Dermis microvascular lymphatic vessel endothelial cell (primary cell): ENCODE results near the gene ZSWIM9. TPM values are rescaled to one million over a fixed set of nuclear protein-coding genes. Genes with fewer than 3 reads are reported as not detected.

Experiments used
- DNase-seq, 2 donors: peaks; one replicate each; pipeline versions ENCODE4 v3.0.0 to v3.0.0-alpha.2; 2010; ENCODE audit warnings: low read depth in 2 of 2
- total RNA-seq: library from RNA; depleted of rRNA; stranded (reverse); fragments of >200 nt; gene quantifications from 2 replicates; pipeline ENCODE4 v1.2.1, GENCODE V29; 2014

Gene ZSWIM9
- 2.2 and 3.3 TPM in 2 replicates for total RNA-seq

DNA sequence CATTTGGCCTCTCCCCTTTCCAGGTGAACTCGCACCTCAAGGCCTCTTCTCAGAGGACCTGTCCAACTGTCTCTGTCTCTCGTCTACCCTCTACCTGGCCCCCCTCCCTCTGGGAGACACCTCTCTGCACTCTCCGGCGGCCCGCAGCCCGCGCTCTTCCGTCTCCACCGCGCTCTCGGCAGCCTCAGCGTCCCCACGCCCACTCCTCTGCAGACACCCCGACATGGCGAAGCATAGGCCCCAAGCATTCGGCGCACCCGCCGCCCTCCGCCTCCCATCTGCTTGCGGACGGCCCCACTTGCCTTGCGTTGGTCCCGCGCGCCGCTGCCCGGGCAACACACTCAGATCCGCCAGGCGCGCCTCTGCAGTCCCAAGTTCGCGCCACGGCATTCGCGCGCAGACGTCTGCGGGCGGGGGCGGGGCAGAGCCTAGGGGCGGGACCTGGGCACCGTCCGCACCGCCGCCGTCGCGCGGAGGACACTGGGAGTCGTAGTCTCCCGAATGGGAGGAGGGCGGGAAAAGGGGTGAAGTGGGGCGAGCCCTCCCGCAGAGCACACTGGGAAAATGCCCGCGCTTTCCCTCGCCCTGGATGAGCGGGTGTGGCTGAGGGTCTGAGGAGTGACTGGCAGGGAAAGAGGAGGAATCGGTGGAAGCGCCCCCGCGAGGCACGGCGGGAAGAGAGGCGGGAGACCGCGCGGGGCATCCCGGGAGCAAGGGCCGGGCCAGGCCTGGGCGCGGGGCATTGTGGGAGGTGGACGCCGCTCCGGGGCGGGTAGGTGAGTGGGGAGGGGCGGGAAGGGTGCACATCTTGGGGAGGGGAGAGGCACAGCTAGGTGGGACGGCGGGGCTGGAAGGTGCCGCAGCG is at the start of gene ZSWIM9, which contains the start of gene LIG1:
Gene ZSWIM9, plus strand, starts transcription at position 742 of the 865 bp plus-strand sequence. CDS start 1,123 bp downstream, outside the sequence.
Gene LIG1, minus strand, starts transcription at position 406 of the 865 bp plus-strand sequence. CDS start 4,778 bp downstream, outside the sequence.
- peak; percentile 77 to 94 for DNase-seq

DNA sequence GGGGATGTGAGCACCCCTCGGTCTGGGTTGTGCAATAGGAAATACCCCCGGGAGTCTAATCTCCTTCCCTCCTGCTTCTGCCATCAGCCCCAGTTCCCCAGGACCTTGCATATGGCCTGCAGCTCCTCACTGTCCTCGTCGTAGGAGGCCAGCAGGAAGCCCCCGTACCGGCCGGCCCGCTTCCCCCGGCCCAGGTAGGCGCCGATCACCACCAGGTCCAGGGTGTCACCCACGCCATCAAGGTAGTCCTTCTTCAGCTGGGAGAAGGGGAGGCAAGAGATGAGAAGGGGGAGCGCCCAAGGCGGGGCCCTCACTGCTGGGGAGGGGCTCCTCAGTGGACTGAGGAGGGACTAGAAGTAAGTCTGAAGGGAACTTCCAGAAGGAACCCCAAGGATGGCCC is 49.4 kb upstream of the ZSWIM9 start:
- no peak for DNase-seq

GRCh38 chr19:48121909-48122371 is 48.5 kb upstream of the ZSWIM9 start:
- DNase-seq = peak; percentile 99 to 100

GRCh38 chr19:48122421-48122820 is 48.1 kb upstream of the ZSWIM9 start:
- DNase-seq = no peak

DNA sequence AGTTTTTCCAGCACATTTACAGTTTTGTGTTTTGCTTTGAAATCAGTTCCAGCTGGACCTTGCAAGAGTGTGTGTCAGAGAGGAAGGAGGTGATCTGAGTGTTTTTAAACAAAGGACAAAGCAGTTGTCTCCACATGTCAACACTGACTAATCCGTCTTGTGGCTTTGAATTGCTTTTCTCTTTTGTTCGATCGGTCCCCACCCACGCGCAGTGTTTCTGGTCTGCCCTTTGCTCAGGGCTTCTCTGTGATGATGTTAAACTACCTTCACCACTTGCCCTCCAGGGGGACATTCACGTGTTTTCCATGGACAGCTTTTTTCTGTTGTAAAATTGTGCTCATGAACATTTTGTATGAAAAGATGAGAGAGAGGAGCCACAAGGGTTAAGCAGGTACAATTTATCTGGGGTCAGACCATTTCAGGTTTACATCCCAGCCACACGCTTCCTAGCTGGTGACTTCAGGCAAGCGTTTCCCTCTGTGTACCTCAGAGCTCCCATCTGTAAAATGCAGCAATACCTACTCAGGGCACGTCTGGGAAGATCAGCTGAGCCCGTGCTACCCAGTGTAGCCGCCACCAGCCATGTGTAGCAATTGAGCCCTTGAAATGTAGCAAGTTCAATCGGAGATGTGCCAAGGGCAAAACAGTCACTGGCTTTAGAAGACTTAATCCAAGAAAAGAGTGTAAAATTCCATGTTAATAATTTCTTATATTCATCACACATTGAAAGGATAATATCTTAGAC is 46.4 kb upstream of the ZSWIM9 start:
- DNase-seq = peak; percentile 64 to 98

DNA sequence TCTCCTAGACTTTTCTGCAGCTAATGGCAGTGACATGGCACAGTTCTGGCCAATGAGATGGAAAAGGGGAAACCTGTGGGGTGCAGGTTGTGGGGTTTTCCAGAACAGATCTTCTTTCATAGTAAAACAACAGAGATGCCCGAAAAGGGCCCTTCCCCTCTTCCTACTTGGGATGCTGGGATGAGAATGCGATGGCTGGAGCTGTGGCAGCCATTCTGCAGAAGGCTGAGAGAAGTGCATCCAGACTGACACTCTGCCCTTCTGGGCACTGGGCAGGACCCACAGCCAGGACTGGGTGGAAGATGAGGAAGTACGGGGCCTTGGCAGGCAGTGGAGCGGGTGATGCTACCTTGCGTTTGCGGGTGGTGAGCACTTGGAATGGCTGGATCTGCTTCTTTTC is 42.9 kb upstream of the ZSWIM9 start:
- DNase-seq = no peak

- DNase-seq = no peak
These were observed 37.4 kb upstream of the ZSWIM9 start for GRCh38 chr19:48133094-48133493.

DNA sequence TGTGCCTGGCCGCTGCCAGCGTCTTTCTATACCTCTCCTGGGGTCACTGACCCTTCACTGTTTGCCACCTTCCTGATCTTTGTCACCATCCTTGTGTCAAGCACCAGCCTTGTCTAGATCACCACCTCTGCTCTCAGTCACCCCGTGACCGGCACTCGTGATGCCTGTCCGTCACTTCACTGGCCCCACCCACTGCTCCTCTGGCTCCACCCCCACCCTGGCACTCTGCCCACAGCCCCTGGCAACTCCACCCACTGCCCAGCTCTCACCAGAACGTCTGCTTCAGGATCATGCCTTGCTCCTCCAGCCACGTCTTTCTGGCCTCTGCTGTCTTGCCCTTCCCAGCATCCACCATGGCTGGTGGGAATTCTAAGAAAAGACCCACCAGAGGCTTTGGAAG is 35.1 kb upstream of the ZSWIM9 start:
- DNase-seq = no peak

GRCh38 chr19:48136547-48136946 is 33.9 kb upstream of the ZSWIM9 start:
- no peak for DNase-seq

GRCh38 chr19:48137411-48137810 is 33.1 kb upstream of the ZSWIM9 start:
- DNase-seq = no peak

GRCh38 chr19:48139053-48139452 is 31.4 kb upstream of the ZSWIM9 start:
- no peak for DNase-seq

DNA sequence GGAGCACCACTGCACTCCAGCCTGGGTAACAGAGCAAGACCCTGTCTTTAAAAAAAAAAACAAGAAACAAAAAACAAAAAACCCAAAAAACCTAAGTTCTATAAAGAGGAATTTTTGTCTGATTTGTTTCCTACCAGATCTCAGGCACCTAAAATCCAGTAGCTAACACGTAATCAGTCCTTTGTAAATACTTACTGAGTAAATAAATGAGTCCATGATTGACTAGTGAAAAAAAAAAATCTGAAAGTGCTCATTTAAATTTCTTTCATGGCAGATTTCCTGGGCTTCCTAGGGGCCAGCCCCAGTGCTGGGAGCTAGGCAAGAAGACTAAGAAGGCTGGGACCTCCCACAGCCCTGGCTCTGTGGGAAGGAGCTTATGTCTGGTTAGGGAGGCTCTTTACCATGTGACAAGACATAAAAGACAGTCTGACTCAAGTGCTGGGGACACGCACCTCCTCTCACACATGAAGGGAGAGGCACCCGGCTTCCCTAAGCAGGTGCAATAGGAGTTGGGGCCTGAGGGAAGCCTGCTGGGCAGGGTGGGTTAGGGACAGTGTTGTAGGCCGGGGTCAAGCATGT is 22.8 kb upstream of the ZSWIM9 start:
- DNase-seq = no peak

DNA sequence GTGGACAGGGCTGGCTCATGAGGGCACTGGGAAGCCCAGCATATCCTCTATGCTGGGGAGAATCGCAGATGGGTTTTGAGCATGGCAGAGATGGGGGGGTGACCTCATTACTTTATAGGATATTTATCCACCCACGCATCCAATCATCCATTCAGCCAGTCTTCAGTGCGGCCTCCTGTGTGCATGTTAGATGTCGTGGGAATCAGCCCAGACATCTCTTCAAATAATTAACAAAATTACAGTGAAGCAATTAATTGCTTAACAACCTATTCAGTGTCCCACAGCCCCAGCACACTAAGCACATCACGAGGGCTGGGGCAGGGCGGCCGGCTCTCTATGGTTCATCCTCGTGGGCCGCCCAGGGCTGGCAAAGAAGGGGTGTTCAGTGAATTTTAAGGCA is 21.9 kb upstream of the ZSWIM9 start:
- DNase-seq = no peak

- peak in 1 of 2 donors; percentile 26 for DNase-seq
These were observed 21.1 kb upstream of the ZSWIM9 start for GRCh38 chr19:48149430-48149829.

GRCh38 chr19:48152551-48152950 is 17.9 kb upstream of the ZSWIM9 start:
- DNase-seq = peak; percentile 85 to 98

GRCh38 chr19:48154003-48154402 is 16.5 kb upstream of the ZSWIM9 start:
- peak in 1 of 2 donors; percentile 43 for DNase-seq

GRCh38 chr19:48158210-48158790 is 12.2 kb upstream of the ZSWIM9 start:
- no peak for DNase-seq

- DNase-seq = no peak
These were observed 1.8 kb upstream of the ZSWIM9 start for GRCh38 chr19:48168689-48169088.

GRCh38 chr19:48169578-48169938 is 922 bp upstream of the ZSWIM9 start:
- peak in 1 of 2 donors; percentile 69 for DNase-seq

GRCh38 chr19:48170817-48171347 is 402 bp downstream of the ZSWIM9 start:
- no peak for DNase-seq

- no peak for DNase-seq
These were observed 1.2 kb downstream of the ZSWIM9 start for GRCh38 chr19:48171710-48172109.
